GM21381 (cell line): Measurements from ENCODE around the gene PPIL4.
"Not testable (repeated sequence)": the region's sequence is repeated elsewhere in the genome, so short reads cannot be mapped to it uniquely, and the experiment has no call there.

Source experiments
- ATAC-seq: cut with Tn5 transposase; IDR thresholded peaks from one replicate; pipeline ENCODE4 v1.9.1; 2021; ENCODE audit warnings: mild to moderate bottlenecking, moderate library complexity; ENCODE audit not compliant: unreplicated experiment

Gene PPIL4

GRCh38 chr6:149534742-149535141 is 11.1 kb downstream of the PPIL4 start:
- ATAC-seq = no peak

- no peak for ATAC-seq
These were observed 16.2 kb downstream of the PPIL4 start for GRCh38 chr6:149529650-149530049.

GRCh38 chr6:149515494-149515893 is 30.3 kb downstream of the PPIL4 start:
- no peak for ATAC-seq

GRCh38 chr6:149513915-149514314 is 31.9 kb downstream of the PPIL4 start:
- no peak for ATAC-seq

GRCh38 chr6:149510793-149511512 is 34.9 kb downstream of the PPIL4 start:
- no peak for ATAC-seq

GRCh38 chr6:149508485-149508884 is 37.4 kb downstream of the PPIL4 start:
- no peak for ATAC-seq

- ATAC-seq = no peak
These were observed 42.0 kb downstream of the PPIL4 start for GRCh38 chr6:149503872-149504271.

GRCh38 chr6:149503276-149503675 is 42.6 kb downstream of the PPIL4 start:
- no peak for ATAC-seq

GRCh38 chr6:149501768-149502167 is 44.1 kb downstream of the PPIL4 start:
- ATAC-seq = no peak

- ATAC-seq = no peak
These were observed 44.6 kb downstream of the PPIL4 start for GRCh38 chr6:149501201-149501600.

GRCh38 chr6:149500096-149500495 is 45.7 kb downstream of the PPIL4 start:
- no peak for ATAC-seq

- no peak for ATAC-seq
These were observed 46.8 kb downstream of the PPIL4 start for GRCh38 chr6:149499066-149499465.

- no peak for ATAC-seq
These were observed 48.5 kb downstream of the PPIL4 start for GRCh38 chr6:149497365-149497764.

- ATAC-seq = peak; percentile 34
These were observed 49.2 kb downstream of the PPIL4 start for GRCh38 chr6:149496597-149496996.

GRCh38 chr6:149495349-149496016 is 50.4 kb downstream of the PPIL4 start:
- ATAC-seq = not testable (repeated sequence)

GRCh38 chr6:149494810-149495209 is 51.0 kb downstream of the PPIL4 start:
- peak; percentile 77 for ATAC-seq

GRCh38 chr6:149493761-149494320 is 52.0 kb downstream of the PPIL4 start:
- ATAC-seq = no peak

- ATAC-seq = no peak
These were observed 53.0 kb downstream of the PPIL4 start for GRCh38 chr6:149492798-149493343.

GRCh38 chr6:149489967-149490366 is 55.9 kb downstream of the PPIL4 start:
- ATAC-seq = no peak

GRCh38 chr6:149488815-149489214 is 57.0 kb downstream of the PPIL4 start:
- no peak for ATAC-seq

- no peak for ATAC-seq
These were observed 58.5 kb downstream of the PPIL4 start for GRCh38 chr6:149487316-149487715.
